Endothelial cell (in vitro differentiated cells): ENCODE data around the gene MAP1LC3C. TPM values are rescaled to one million over a fixed set of nuclear protein-coding genes. Genes with fewer than 3 reads are reported as not detected.
"Not testable (repeated sequence)": the region's sequence is repeated elsewhere in the genome, so short reads cannot be mapped to it uniquely, and the experiment has no call there.

Experiments
- DNase-seq: peaks from one replicate; pipeline ENCODE4 v3.0.0; 2021; ENCODE audit warnings: low spot score
- H3K27ac Mint-ChIP-seq: one replicate; pipeline ENCODE4 v1.8.0; 2021; ENCODE audit warnings: mixed read lengths, inconsistent platforms; ENCODE audit not compliant: unreplicated experiment
- H3K27me3 Mint-ChIP-seq: one replicate; pipeline ENCODE4 v1.8.0; 2021; ENCODE audit warnings: mild to moderate bottlenecking, moderate library complexity, mixed read lengths, inconsistent platforms; ENCODE audit not compliant: unreplicated experiment
- H3K36me3 Mint-ChIP-seq: one replicate; pipeline ENCODE4 v1.8.0; 2021; ENCODE audit warnings: mild to moderate bottlenecking, low read depth, mixed read lengths, inconsistent platforms; ENCODE audit not compliant: unreplicated experiment
- H3K4me1 Mint-ChIP-seq: one replicate; pipeline ENCODE4 v1.8.0; 2021; ENCODE audit warnings: mild to moderate bottlenecking, mixed read lengths, inconsistent platforms; ENCODE audit not compliant: unreplicated experiment
- H3K4me3 Mint-ChIP-seq: one replicate; pipeline ENCODE4 v1.8.0; 2021; ENCODE audit warnings: mild to moderate bottlenecking, mixed read lengths, inconsistent platforms; ENCODE audit not compliant: unreplicated experiment
- H3K9me3 Mint-ChIP-seq: one replicate; pipeline ENCODE4 v1.8.0; 2021; ENCODE audit warnings: mixed read lengths, inconsistent platforms; ENCODE audit not compliant: unreplicated experiment
- CTCF ChIP-seq: fragments of 200-600 bp; sonication (generic); IDR thresholded peaks from one replicate; pipeline ENCODE4 v1.5.0; 2021; ENCODE audit warnings: antibody characterized with exemption; ENCODE audit not compliant: unreplicated experiment
- total RNA-seq: library from RNA; stranded (reverse); fragmentation: NEBNext Ultra II Directional; extraction: Animal tissue kit (Norgen Biotek cat#: 25700); gene quantifications from one replicate; pipeline ENCODE4 v1.2.1, GENCODE V29; 2021; ENCODE audit not compliant: unreplicated experiment

Gene MAP1LC3C
- total RNA-seq, 1 donor from 2014 or later = 1.7 TPM

- Mint-ChIP-seq H3K4me3 (no peak overlapping the region), H3K27ac (peak overlapping the region; percentile 70), H3K4me1 (peaks cover 14% of the 10 kb centered on the region)
Measured at GRCh38 chr1:241997401-241997998, 1.4 kb downstream of the MAP1LC3C start.

GRCh38 chr1:241994171-241994570 lies 4.7 kb downstream of the MAP1LC3C start:
- TF ChIP-seq CTCF = no peak
- Mint-ChIP-seq H3K9me3 (no peaks in the 10 kb centered on the region), H3K36me3 (no peaks in the 10 kb centered on the region), H3K27me3 (peaks cover 10% of the 10 kb centered on the region), H3K4me1 (peaks cover 11% of the 10 kb centered on the region), H3K4me3 (no peak overlapping the region), H3K27ac (no peak overlapping the region)
- DNase-seq = no peak

More at GRCh38 chr1:241997401-241997998, 1.4 kb downstream of the MAP1LC3C start:
- DNase-seq = no peak
- no peak for TF ChIP-seq CTCF
- Mint-ChIP-seq H3K27me3 (peaks cover 7% of the 10 kb centered on the region), H3K36me3 (no peaks in the 10 kb centered on the region), H3K9me3 (no peaks in the 10 kb centered on the region)

- Mint-ChIP-seq H3K27ac (no peak overlapping the region), H3K4me3 (no peak overlapping the region), H3K36me3 (no peaks in the 10 kb centered on the region), H3K9me3 (no peaks in the 10 kb centered on the region), H3K27me3 (peaks cover 9% of the 10 kb centered on the region), H3K4me1 (peaks cover 3% of the 10 kb centered on the region)
- DNase-seq = no peak
- no peak for TF ChIP-seq CTCF
Measured at GRCh38 chr1:241992734-241993133, 6.2 kb downstream of the MAP1LC3C start.

GRCh38 chr1:241990040-241990439 lies 8.9 kb downstream of the MAP1LC3C start:
- H3K4me3 Mint-ChIP-seq = no peak overlapping the region
- H3K27ac Mint-ChIP-seq = no peak overlapping the region
- no peaks in the 10 kb centered on the region for H3K36me3 Mint-ChIP-seq
- no peak for TF ChIP-seq CTCF
- H3K9me3 Mint-ChIP-seq = no peaks in the 10 kb centered on the region
- DNase-seq = no peak
- H3K27me3 Mint-ChIP-seq = peaks cover 7% of the 10 kb centered on the region
- H3K4me1 Mint-ChIP-seq = peaks cover 3% of the 10 kb centered on the region

GRCh38 chr1:241988389-241988930 lies 10.4 kb downstream of the MAP1LC3C start:
- not testable (repeated sequence) for H3K9me3 Mint-ChIP-seq, H3K36me3 Mint-ChIP-seq, H3K27me3 Mint-ChIP-seq, DNase-seq, H3K4me3 Mint-ChIP-seq, H3K4me1 Mint-ChIP-seq, H3K27ac Mint-ChIP-seq
